ENCODE results near the gene RPL23.
A peak's percentile ranks its signal among the peaks of the same experiment; 100 is the strongest.

The RPL23 gene

DNA sequence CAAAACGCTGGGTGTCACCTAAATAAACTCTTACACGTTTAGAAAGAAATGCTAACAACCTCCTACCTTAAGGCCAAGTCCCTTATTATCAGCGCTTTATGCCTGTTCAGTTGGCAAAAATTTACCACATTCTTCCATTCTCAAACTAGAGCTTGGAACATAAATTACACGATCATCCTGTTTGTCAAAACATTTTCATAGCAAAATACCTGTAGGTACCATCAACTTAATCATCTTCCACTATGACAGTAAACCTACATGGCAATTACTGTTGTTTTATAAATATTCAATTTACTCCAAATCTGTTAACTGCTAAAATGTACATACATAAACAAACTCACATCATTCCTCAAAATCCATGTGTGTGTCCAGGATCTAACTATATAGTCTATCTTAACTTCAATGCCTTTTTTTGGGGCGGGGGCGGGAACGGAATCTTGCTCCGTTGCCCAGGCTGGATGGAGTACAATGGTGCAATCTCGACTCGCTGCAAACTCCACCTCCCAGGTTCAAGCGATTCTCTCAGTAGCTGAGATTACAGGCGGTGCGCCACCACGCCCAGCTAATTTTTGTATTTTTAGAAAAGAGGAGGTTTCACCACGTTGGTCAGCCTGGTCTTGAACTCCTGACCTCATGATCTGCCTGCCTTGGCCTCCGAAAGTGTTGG, 4.4 kb downstream of the RPL23 start:
- CTCF ChIA-PET: no interaction called here
- TF ChIP-seq, protein P1, sequence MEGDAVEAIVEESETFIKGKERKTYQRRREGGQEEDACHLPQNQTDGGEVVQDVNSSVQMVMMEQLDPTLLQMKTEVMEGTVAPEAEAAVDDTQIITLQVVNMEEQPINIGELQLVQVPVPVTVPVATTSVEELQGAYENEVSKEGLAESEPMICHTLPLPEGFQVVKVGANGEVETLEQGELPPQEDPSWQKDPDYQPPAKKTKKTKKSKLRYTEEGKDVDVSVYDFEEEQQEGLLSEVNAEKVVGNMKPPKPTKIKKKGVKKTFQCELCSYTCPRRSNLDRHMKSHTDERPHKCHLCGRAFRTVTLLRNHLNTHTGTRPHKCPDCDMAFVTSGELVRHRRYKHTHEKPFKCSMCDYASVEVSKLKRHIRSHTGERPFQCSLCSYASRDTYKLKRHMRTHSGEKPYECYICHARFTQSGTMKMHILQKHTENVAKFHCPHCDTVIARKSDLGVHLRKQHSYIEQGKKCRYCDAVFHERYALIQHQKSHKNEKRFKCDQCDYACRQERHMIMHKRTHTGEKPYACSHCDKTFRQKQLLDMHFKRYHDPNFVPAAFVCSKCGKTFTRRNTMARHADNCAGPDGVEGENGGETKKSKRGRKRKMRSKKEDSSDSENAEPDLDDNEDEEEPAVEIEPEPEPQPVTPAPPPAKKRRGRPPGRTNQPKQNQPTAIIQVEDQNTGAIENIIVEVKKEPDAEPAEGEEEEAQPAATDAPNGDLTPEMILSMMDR (IDR thresholded peaks at IDR 0.05; ENCODE audit: control extremely low read depth, extremely low read depth, low read depth, missing control alignments): no peak
- POLR2A ChIA-PET: interaction anchor here (0.6 to 1.3 kb wide), 2 partner anchors 14 to 20 kb away, joined by 5 to 8 read pairs; no protein-coding TSS in a partner anchor
- DNase-seq (ENCODE audit: extremely low spot score): no peak

DNA sequence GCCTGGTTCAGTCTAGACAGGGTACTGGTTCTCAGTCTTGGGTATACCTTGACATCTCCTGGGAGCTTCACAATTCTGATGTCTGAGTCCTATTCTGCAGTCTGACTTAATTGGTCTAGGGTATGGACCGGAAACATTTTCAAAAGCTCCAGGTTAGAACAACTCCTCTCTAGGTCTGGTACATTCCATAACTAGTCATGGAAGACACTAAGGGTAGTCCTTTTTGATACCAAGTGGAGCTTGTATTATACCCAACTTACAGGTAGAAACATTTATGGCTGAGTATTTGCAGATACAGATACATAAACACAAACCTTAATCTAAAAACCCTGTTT, 5.0 kb downstream of the RPL23 start:
- TF ChIP-seq, protein P1 (IDR thresholded peaks at IDR 0.05; ENCODE audit: control extremely low read depth, extremely low read depth, low read depth, missing control alignments): no peak
- no peak for DNase-seq (ENCODE audit: extremely low spot score)
- ChIA-PET CTCF (no interaction called here), POLR2A (interaction anchor here (0.6 to 1.3 kb wide), 2 partner anchors 14 to 20 kb away, joined by 5 to 8 read pairs; no protein-coding TSS in a partner anchor)

GRCh38 chr17:38844261-38844757, 9.2 kb downstream of the RPL23 start:
- DNase-seq (ENCODE audit: extremely low spot score): no peak
- CTCF ChIA-PET: interaction anchor here (1.4 kb wide), 1 partner anchor 25 kb away, joined by 3 read pairs; the partner anchor contains the start of gene LASP1
- POLR2A ChIA-PET: interaction anchor here (0.6 to 1.4 kb wide), 3 partner anchors 10 to 911 kb away, joined by 3 to 6 read pairs (median 3); no protein-coding TSS in a partner anchor
- TF ChIP-seq, protein P1 (IDR thresholded peaks at IDR 0.05; ENCODE audit: control extremely low read depth, extremely low read depth, low read depth, missing control alignments): no peak

DNA sequence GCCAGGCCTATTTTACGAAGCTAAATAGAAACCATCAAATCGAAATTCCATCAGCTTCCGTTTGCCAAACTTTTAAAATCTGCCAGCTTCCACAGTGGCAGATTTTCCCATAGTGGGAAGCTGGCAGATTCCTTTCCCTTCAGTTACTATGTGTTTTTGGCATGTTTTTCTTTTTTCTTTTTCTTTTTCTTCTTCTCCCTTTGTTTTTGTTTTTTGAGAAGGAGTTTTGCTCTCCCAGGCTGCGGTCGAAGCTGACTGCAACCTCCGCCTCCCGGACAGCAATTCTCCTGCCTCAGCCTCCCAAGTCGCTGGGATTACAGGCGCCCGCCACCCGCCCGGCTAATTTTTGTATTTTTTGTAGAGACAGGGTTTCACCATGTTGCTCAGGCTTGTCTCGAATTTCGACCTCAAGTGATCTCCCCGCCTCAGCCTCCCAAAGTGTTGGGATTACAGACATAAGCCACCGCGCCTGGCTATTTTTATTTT, 27.7 kb downstream of the RPL23 start:
- ChIA-PET POLR2A (interaction anchor here (1.4 kb wide), 1 partner anchor 28 kb away, joined by 5 read pairs; the partner anchor contains the start of gene RPL23), CTCF (no interaction called here)
- TF ChIP-seq, protein P1 (IDR thresholded peaks at IDR 0.05; ENCODE audit: control extremely low read depth, extremely low read depth, low read depth, missing control alignments): no peak
- DNase-seq (ENCODE audit: extremely low spot score): no peak

DNA sequence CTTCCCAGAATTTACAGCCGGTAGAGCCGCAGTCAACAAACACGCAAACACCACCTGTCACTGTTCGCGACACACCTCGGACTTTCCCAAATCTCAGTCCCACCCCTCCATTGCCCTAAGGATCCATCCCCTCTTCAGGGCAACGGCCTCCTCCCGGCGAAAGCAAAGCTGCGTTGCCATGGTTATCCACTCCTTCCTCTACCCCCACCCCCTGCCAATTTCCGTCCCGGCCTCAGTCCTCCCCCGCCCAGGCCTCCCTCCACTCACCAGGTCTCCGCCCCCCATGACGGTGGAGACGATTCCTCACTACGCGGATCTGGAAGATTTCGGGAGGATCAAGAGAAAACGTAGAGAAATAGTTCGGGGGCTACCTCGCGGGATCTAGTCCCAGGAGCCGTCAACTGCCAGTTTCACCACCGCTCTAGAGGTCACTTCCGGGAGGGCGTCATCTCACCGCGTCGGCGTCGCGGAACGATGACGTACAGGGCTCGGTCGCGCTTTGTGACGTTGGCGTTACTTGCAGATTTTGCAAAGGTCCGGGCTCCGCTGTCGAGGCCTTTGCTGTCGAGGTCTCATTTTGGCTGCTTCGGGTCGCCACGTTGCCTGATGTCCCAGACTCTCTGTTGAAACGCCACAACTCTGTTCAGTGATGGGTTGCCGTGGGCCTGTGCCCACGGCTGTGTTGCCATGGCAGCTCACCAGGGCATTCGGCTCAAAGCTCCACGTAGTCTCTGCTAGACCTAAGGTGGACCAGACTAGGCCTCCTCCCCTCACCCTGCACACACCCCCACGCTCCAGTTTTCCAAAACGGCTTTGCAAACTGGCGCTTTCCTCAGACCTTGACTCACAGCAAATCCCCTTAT, 28.4 kb downstream of the RPL23 start, which contains the start of gene CWC25:
TSS of gene CWC25 (minus strand) at position 423 of the 863 bp plus-strand sequence. CDS start at position 285, 138 bp downstream.
- peak; percentile 95 for DNase-seq (ENCODE audit: extremely low spot score)
- TF ChIP-seq, protein P1 (IDR thresholded peaks at IDR 0.05; ENCODE audit: control extremely low read depth, extremely low read depth, low read depth, missing control alignments): no peak
- ChIA-PET POLR2A (interaction anchor here (0.6 to 1.4 kb wide), 2 partner anchors 29 to 69 kb away, joined by 3 to 5 read pairs; partner anchors contain the start of gene RPL23), CTCF (no interaction called here)

- POLR2A ChIA-PET: interaction anchor here (0.5 kb wide), 1 partner anchor 62 kb away, joined by 3 read pairs; no protein-coding TSS in a partner anchor
- CTCF ChIA-PET: no interaction called here
- TF ChIP-seq, protein P1 (IDR thresholded peaks at IDR 0.05; ENCODE audit: control extremely low read depth, extremely low read depth, low read depth, missing control alignments): peak; percentile 7
- no peak for DNase-seq (ENCODE audit: extremely low spot score)
Measured at GRCh38 chr17:38815576-38816193, 37.8 kb downstream of the RPL23 start.
